Stimulated activated effector memory CD8-positive, alpha-beta T cell treated with anti-CD3 and anti-CD28 coated beads, Interleukin-12 subunit alpha, Interleukin-12 subunit beta, amount 100 ng/mL, for 72 hours (primary cell): Measurements from ENCODE around the gene DLGAP5.

Source experiments
- ATAC-seq: fragments of 150-1000 bp; cut with Tn5 transposase; 2 replicates; pipeline ENCODE4 v1.10.0; 2021
- DNase-seq, 2 donors: peaks; one replicate each; pipeline ENCODE4 v3.0.0; 2021 to 2022; ENCODE audit warnings: low spot score in 2 of 2
- H3K27ac Mint-ChIP-seq: one replicate; pipeline ENCODE4 v1.8.0; 2022; ENCODE audit warnings: mild to moderate bottlenecking, mixed read lengths
- H3K36me3 Mint-ChIP-seq: one replicate; pipeline ENCODE4 v1.8.0; 2022; ENCODE audit warnings: mild to moderate bottlenecking, mixed read lengths
- H3K4me1 Mint-ChIP-seq: one replicate; pipeline ENCODE4 v1.8.0; 2022; ENCODE audit warnings: mixed read lengths
- H3K4me3 Mint-ChIP-seq: one replicate; pipeline ENCODE4 v1.8.0; 2022; ENCODE audit warnings: mild to moderate bottlenecking, mixed read lengths
- H3K9me3 Mint-ChIP-seq: one replicate; pipeline ENCODE4 v1.8.0; 2022; ENCODE audit warnings: mixed read lengths

DLGAP5 gene

GRCh38 chr14:55201219-55202101 is 10.1 kb upstream of the DLGAP5 start:
- Mint-ChIP-seq H3K27ac (no peak overlapping the region), H3K36me3 (no peaks in the 10 kb centered on the region), H3K4me3 (no peak overlapping the region), H3K4me1 (no peaks in the 10 kb centered on the region), H3K9me3 (no peaks in the 10 kb centered on the region)
- ATAC-seq (no peak), DNase-seq (no peak)

DNA sequence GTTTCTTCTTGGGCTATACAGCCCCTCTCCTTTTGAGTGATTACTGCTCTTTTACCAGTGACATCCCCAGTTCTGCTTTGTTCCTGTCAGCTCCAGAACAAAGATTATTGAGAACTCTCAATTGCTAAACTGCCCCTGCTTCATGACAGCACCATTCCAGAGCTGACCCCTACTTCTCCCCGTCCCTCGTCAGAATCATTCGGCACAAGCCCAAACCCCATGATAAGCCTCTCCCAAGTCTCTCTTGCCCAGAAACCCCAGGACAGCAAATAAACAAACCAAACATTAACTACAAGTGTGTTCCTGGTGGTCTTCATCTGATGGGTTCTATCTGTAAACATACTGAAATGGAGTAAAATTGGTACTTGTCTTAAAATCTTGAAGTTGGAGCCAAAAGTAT is 9.3 kb upstream of the DLGAP5 start:
- DNase-seq (no peak), ATAC-seq (no peak)
- H3K27ac Mint-ChIP-seq: no peak overlapping the region
- H3K36me3 Mint-ChIP-seq: no peaks in the 10 kb centered on the region
- H3K4me3 Mint-ChIP-seq: no peak overlapping the region
- H3K9me3 Mint-ChIP-seq: no peaks in the 10 kb centered on the region
- no peaks in the 10 kb centered on the region for H3K4me1 Mint-ChIP-seq

- Mint-ChIP-seq H3K9me3 (no peaks in the 10 kb centered on the region), H3K4me3 (no peak overlapping the region), H3K36me3 (no peaks in the 10 kb centered on the region), H3K27ac (no peak overlapping the region), H3K4me1 (no peaks in the 10 kb centered on the region)
- ATAC-seq (no peak), DNase-seq (no peak)
Measured at GRCh38 chr14:55198749-55199148, 7.4 kb upstream of the DLGAP5 start.

DNA sequence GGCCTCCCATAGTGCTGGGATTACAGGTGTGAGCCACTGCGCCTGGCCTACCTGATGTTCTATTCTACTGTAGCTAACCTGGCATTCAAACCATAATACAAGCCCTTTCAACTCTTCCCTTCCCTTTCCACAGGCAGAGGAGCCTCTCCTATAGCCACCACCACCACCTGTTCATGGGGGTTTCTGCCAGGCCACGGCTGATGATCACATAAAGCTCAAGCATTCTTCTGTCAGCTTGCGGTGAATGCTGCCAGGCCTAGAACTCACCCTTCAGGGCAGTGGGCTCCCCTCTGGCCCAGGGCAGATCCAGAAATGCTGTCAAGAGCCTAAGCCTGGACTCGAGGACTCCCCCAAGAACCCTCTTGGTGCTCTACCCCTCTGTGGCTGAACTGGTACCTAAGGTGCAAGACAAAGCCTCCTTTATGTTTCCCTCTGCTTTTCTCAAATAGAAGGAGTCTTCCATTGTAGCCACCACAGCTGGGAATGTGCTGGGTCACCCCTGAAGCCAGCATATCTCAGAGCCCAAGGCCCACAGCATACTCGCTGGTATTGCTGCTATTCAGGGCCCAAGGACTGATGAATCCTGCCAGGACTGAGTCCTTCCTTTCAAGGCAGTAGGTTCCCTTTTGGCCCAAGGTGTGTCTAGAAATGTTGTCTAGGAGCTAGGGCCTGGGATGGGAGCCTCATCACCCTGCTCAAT is 3.4 kb upstream of the DLGAP5 start:
- Mint-ChIP-seq H3K27ac (no peak overlapping the region), H3K9me3 (no peaks in the 10 kb centered on the region), H3K4me1 (peaks cover 14% of the 10 kb centered on the region), H3K36me3 (no peaks in the 10 kb centered on the region), H3K4me3 (no peak overlapping the region)
- DNase-seq (no peak), ATAC-seq (no peak)

DNA sequence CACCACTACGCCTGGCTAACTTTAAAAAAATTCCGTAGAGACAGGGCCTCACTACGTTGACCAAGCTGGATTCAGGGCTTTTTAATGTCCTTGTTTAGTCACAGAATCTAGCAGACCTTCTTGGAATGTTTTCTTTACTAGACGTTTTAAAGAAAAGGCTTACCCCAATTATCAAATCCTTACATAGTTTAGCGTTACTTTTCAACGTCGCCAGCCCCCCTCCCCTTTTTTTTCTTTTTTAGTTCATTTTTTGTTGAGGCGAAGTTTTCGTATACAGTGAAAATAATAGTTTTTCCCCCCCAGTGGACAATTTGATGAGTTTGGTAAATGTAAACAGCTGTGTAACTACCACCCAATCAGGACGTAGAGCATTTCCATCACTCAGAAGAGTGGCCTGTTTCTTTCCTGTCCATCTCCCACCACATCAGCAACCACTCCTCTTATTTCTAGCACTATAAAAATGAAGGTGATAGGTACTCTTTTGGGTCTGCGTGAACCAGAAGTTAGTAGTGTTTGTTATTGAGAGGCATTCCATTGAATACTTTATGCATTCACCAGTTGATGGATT is 753 bp upstream of the DLGAP5 start:
- DNase-seq: no peak
- peak overlapping the region; percentile 87 for H3K4me3 Mint-ChIP-seq
- peak overlapping the region; percentile 83 for H3K27ac Mint-ChIP-seq
- ATAC-seq: no peak
- no peaks in the 10 kb centered on the region for H3K9me3 Mint-ChIP-seq
- H3K4me1 Mint-ChIP-seq: peaks cover 19% of the 10 kb centered on the region
- no peaks in the 10 kb centered on the region for H3K36me3 Mint-ChIP-seq

DNA sequence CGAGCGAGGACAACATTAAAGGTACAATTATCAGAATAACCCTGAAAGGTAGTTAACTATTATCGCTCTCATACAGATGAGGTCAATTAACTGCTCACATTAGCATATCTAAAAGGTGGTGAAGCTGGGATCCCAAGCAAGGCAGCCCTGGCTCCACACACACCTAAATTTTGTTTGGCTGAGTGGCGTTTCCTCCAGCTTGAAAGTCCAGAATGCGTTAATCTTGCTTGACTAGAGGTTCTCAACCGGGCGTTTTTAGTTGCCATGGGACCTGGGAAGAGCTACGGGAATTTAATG is 531 bp downstream of the DLGAP5 start:
- ATAC-seq (no peak), DNase-seq (no peak)
- H3K27ac Mint-ChIP-seq: peak overlapping the region; percentile 83
- H3K4me1 Mint-ChIP-seq: peaks cover 19% of the 10 kb centered on the region
- no peaks in the 10 kb centered on the region for H3K36me3 Mint-ChIP-seq
- H3K9me3 Mint-ChIP-seq: no peaks in the 10 kb centered on the region
- peak overlapping the region; percentile 87 for H3K4me3 Mint-ChIP-seq

- Mint-ChIP-seq H3K4me1 (peaks cover 19% of the 10 kb centered on the region), H3K36me3 (no peaks in the 10 kb centered on the region), H3K4me3 (peak overlapping the region; percentile 87), H3K27ac (no peak overlapping the region), H3K9me3 (no peaks in the 10 kb centered on the region)
- ATAC-seq (no peak), DNase-seq (no peak)
Measured at GRCh38 chr14:55188686-55189295, 2.6 kb downstream of the DLGAP5 start.

DNA sequence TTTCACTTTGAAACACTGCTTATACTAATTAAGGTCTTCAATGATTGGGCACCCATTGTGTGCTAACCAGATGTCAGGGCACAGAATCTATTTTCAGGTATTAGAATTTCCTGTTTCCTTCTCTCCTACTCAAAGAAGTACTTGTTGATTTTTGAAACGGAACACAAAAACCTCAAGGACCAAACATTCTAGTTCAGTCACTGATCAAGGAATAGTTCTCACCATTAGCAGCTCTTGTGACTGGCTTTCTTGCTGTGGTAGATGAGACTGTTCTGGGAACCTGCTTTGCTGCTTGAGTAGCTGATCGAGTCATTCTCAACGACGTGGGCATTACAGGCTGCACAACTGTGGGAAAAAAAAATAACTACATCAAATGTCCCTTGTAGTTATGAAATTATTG is 11.0 kb downstream of the DLGAP5 start:
- ATAC-seq (peak; percentile 49), DNase-seq (no peak)
- Mint-ChIP-seq H3K4me3 (no peak overlapping the region), H3K9me3 (no peaks in the 10 kb centered on the region), H3K27ac (peak overlapping the region; percentile 17), H3K4me1 (no peaks in the 10 kb centered on the region), H3K36me3 (peaks cover 61% of the 10 kb centered on the region)

- Mint-ChIP-seq H3K4me1 (no peaks in the 10 kb centered on the region), H3K4me3 (no peak overlapping the region), H3K27ac (no peak overlapping the region), H3K9me3 (no peaks in the 10 kb centered on the region), H3K36me3 (peaks cover 63% of the 10 kb centered on the region)
- DNase-seq (no peak), ATAC-seq (no peak)
Measured at GRCh38 chr14:55180006-55180405, 11.4 kb downstream of the DLGAP5 start.

DNA sequence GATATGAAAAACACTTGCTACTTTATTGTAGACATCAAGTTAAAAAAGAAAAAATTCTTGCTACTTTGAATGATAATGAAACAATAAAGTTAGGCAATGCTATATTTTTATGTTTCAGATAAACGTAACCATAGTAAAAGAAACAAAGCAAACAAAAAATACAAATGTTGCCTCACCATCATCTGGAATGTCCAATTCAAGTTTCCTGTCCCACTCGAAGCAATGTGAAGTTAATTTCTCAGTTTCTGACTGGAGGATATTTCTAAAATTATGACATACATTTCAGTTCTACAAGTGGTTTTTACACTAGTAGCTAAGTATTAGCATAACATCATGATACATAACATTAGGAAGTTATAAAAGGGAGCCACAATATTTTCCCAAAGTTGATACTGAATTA is 20.9 kb downstream of the DLGAP5 start:
- no peak for DNase-seq
- Mint-ChIP-seq H3K36me3 (peaks cover 26% of the 10 kb centered on the region), H3K4me3 (no peak overlapping the region)

DNA sequence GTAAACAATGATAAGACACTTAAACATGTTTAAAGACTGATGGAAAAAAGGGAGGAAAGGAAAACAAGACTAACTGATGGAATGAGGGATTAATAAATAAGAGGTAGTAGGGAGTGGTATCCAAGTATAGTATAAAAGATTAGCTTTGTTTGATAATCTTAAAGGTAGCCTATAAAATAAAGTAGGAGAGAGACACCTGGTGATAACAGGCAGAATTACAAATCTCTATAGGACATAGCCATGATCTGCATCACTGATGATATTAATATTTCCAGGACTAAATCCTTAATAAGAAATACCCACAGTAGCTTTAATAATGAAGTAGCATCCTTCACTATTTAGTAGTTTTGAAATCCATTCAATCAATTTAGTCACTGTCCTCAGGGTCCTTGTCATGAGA is 30.4 kb downstream of the DLGAP5 start:
- Mint-ChIP-seq H3K4me1 (peaks cover 9% of the 10 kb centered on the region), H3K27ac (no peak overlapping the region), H3K9me3 (no peaks in the 10 kb centered on the region), H3K4me3 (no peak overlapping the region), H3K36me3 (peaks cover 35% of the 10 kb centered on the region)
- ATAC-seq (no peak), DNase-seq (no peak)

More for the DNA sequence above, 20.9 kb downstream of the DLGAP5 start:
- H3K27ac Mint-ChIP-seq: no peak overlapping the region
- no peaks in the 10 kb centered on the region for H3K4me1 Mint-ChIP-seq
- H3K9me3 Mint-ChIP-seq: no peaks in the 10 kb centered on the region
- no peak for ATAC-seq

DNA sequence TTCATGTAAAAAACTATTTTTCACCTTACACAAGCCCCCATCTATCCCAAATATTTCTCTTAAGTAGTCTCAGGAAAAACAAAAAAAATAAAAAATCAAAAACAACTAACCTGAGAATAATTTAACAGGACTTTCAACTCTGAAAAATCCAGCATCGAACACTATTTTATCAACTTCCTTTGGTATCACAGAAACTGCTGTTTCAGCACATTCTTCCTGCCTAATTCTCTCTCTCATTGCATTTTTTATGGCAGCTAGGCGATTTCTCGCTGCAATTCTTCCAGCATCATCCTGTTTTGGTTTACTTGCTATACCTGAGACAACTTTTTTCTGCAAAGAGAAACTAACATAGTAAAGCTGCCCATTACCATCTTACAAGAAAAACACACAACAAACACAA is 33.0 kb downstream of the DLGAP5 start:
- H3K27ac Mint-ChIP-seq: no peak overlapping the region
- H3K36me3 Mint-ChIP-seq: peaks cover 45% of the 10 kb centered on the region
- H3K9me3 Mint-ChIP-seq: no peaks in the 10 kb centered on the region
- DNase-seq (no peak), ATAC-seq (no peak)
- H3K4me3 Mint-ChIP-seq: no peak overlapping the region
- peaks cover 9% of the 10 kb centered on the region for H3K4me1 Mint-ChIP-seq

GRCh38 chr14:55157080-55157479 is 34.3 kb downstream of the DLGAP5 start:
- DNase-seq (no peak), ATAC-seq (peak; percentile 76)
- H3K27ac Mint-ChIP-seq: no peak overlapping the region
- peaks cover 9% of the 10 kb centered on the region for H3K4me1 Mint-ChIP-seq
- H3K36me3 Mint-ChIP-seq: peaks cover 47% of the 10 kb centered on the region
- H3K4me3 Mint-ChIP-seq: no peak overlapping the region
- no peaks in the 10 kb centered on the region for H3K9me3 Mint-ChIP-seq

GRCh38 chr14:55153951-55154350 is 37.4 kb downstream of the DLGAP5 start:
- Mint-ChIP-seq H3K9me3 (no peaks in the 10 kb centered on the region), H3K27ac (no peak overlapping the region), H3K4me1 (no peaks in the 10 kb centered on the region), H3K4me3 (no peak overlapping the region), H3K36me3 (peaks cover 59% of the 10 kb centered on the region)
- ATAC-seq: no peak
- no peak for DNase-seq

DNA sequence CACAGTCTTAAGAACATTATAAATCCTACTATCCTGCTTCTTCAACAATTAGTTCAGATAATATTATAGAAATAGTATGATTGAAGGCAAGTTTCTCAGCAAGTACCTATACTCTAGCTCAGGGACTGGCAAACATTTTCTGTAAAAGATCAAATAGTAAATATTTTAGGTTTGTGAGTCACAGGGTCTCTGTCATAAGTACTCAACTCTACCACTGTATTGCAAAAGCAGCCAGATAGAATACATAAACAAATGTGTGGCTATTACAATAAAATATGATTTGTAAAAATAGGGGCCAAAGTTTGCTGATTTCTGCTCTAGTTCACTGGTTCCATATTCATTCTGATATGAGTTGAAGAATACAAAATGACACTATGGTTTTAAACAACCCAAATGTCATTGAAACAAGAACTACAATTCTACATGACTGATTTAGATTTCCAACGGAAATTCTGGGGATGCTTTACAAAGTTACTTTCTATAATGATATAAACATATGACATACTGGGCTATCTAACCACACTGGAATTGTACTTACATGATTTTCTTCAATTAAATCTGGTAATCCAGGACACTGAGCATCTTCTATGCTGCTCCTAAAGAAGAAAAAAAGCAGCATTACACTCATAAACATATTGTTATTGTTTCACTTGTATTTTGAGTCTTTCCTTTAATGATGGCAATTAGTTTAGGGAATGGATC is 39.2 kb downstream of the DLGAP5 start:
- Mint-ChIP-seq H3K4me3 (no peak overlapping the region), H3K36me3 (peaks cover 56% of the 10 kb centered on the region), H3K27ac (no peak overlapping the region), H3K4me1 (no peaks in the 10 kb centered on the region), H3K9me3 (no peaks in the 10 kb centered on the region)
- no peak for ATAC-seq
- no peak for DNase-seq
